ENCODE results near the gene PSG11.
"Not testable (repeated sequence)": the region's sequence is repeated elsewhere in the genome, so short reads cannot be mapped to it uniquely, and the experiment has no call there.

- TF ChIP-seq, protein P1, sequence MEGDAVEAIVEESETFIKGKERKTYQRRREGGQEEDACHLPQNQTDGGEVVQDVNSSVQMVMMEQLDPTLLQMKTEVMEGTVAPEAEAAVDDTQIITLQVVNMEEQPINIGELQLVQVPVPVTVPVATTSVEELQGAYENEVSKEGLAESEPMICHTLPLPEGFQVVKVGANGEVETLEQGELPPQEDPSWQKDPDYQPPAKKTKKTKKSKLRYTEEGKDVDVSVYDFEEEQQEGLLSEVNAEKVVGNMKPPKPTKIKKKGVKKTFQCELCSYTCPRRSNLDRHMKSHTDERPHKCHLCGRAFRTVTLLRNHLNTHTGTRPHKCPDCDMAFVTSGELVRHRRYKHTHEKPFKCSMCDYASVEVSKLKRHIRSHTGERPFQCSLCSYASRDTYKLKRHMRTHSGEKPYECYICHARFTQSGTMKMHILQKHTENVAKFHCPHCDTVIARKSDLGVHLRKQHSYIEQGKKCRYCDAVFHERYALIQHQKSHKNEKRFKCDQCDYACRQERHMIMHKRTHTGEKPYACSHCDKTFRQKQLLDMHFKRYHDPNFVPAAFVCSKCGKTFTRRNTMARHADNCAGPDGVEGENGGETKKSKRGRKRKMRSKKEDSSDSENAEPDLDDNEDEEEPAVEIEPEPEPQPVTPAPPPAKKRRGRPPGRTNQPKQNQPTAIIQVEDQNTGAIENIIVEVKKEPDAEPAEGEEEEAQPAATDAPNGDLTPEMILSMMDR (conservative IDR thresholded peaks at IDR 0.05): not testable (repeated sequence)
- not testable (repeated sequence) for TF ChIP-seq ZFX (IDR thresholded peaks at IDR 0.05)
These were observed 21.4 kb downstream of the PSG11 start for GRCh38 chr19:43004846-43005245.

Data from C4-2B (cell line).